ENCODE measurements around the gene IFT57. TPM values are rescaled to one million over a fixed set of nuclear protein-coding genes. Genes with fewer than 3 reads are reported as not detected.

The IFT57 gene
- total and polyA plus RNA-seq, 2 experiments from 2014 or later, result 28.6 to 49.0 TPM

- TF ChIP-seq ETS1 (IDR thresholded peaks at IDR 0.05) (no peak), EZH2 (IDR thresholded peaks at IDR 0.05; ENCODE audit: low read depth, unreplicated experiment) (no peak), ZNF114 (CRISPR knock-in tag; IDR thresholded peaks at IDR 0.05) (no peak), NANOG (IDR thresholded peaks at IDR 0.05; ENCODE audit: borderline replicate concordance) (no peak)
These were observed 37.4 kb downstream of the IFT57 start (continued) for GRCh38 chr3:108184824-108185223.

GRCh38 chr3:108183971-108184370 is 38.3 kb downstream of the IFT57 start:
- H3K79me2 ChIP-seq (replicated peaks; ENCODE audit: insufficient read depth), result no peaks in the 10 kb centered on the region
- H3K4me2 ChIP-seq, result no peak overlapping the region
- no peaks in the 10 kb centered on the region for H3K36me3 ChIP-seq (ENCODE audit: insufficient read depth)
- Mint-ChIP-seq H3K27me3 (ENCODE audit: insufficient read depth, low read depth, poor library complexity) (no peaks in the 10 kb centered on the region), H3K4me3 (no peak overlapping the region), H3K36me3 (ENCODE audit: low read depth) (no peaks in the 10 kb centered on the region), H3K9me3 (no peaks in the 10 kb centered on the region), H3K27ac (no peak overlapping the region), H3K4me1 (peaks cover 19% of the 10 kb centered on the region)
- no peak overlapping the region for H3K4me3 ChIP-seq
- DNase-seq (ENCODE audit: low spot score) (no peak), ATAC-seq (no peak)
- H3K4me1 ChIP-seq (ENCODE audit: insufficient read depth), result peaks cover 7% of the 10 kb centered on the region; the same call in 1 of the 2 replicates
- no peaks in the 10 kb centered on the region for H3K27me3 ChIP-seq (ENCODE audit: insufficient read depth)
- no peak overlapping the region for H2AFZ ChIP-seq
- no peaks in the 10 kb centered on the region for H3K9me2 ChIP-seq (ENCODE audit: insufficient read depth)
- H3K27ac ChIP-seq (ENCODE audit: low read depth), result no peak overlapping the region
- TF ChIP-seq REST (IDR thresholded peaks at IDR 0.05; ENCODE audit: unreplicated experiment) (no peak), EZH2phosphoT487 (IDR thresholded peaks at IDR 0.05; ENCODE audit: unreplicated experiment) (no peak), ETS1 (IDR thresholded peaks at IDR 0.05) (no peak), ZNF331 (CRISPR knock-in tag; IDR thresholded peaks at IDR 0.05; ENCODE audit: low read depth) (no peak), CTCF (conservative IDR thresholded peaks at IDR 0.05; ENCODE audit: low read depth in 2 of 2) (no peak), STAT1 (IDR thresholded peaks at IDR 0.05; ENCODE audit: unreplicated experiment) (no peak), ZNF462 (CRISPR knock-in tag; IDR thresholded peaks at IDR 0.05) (no peak), EZH2 (IDR thresholded peaks at IDR 0.05; ENCODE audit: low read depth, unreplicated experiment) (no peak)
- no peaks in the 10 kb centered on the region for H4K20me1 ChIP-seq (replicated peaks; ENCODE audit: insufficient read depth)
- H3F3A ChIP-seq (replicated peaks; ENCODE audit: low read depth), result no peaks in the 10 kb centered on the region

All from GM23338 (cell line).